Fibroblast of mammary gland (primary cell): ENCODE results near the gene BAAT.

Experiments
- DNase-seq: peaks from one replicate; pipeline ENCODE4 v3.0.0-alpha.2; 2010; ENCODE audit warnings: low read depth
- H3K4me3 ChIP-seq: 2 replicates; pipeline ENCODE4 v1.5.1; 2011; ENCODE audit warnings: low read depth, mild to moderate bottlenecking, low read length, moderate library complexity; ENCODE audit not compliant: control insufficient read depth
- CTCF ChIP-seq: conservative IDR thresholded peaks from 2 replicates; pipeline ENCODE4 v1.5.1; 2011; ENCODE audit warnings: low read depth, low read length, inconsistent platforms; ENCODE audit not compliant: control insufficient read depth, insufficient read depth

Gene BAAT

GRCh38 chr9:101399643-101399970 lies 14.8 kb upstream of the BAAT start:
- peak overlapping the region; percentile 77 for H3K4me3 ChIP-seq
- no peak for TF ChIP-seq CTCF
- DNase-seq, result peak; percentile 8

GRCh38 chr9:101398930-101399642 lies 14.3 kb upstream of the BAAT start:
- peak overlapping the region; percentile 77 for H3K4me3 ChIP-seq
- TF ChIP-seq CTCF, result no peak
- no peak for DNase-seq

- peak; percentile 98 for DNase-seq
- TF ChIP-seq CTCF, result no peak
- peak within 1 kb of the TSS; percentile 81 for H3K4me3 ChIP-seq
Observed at GRCh38 chr9:101398068-101398929, 13.5 kb upstream of the BAAT start, which contains the start of the genes MRPL50 and ZNF189. MRPL50 (minus strand) TSS chr9:101398618; CDS start chr9:101398592, 26 bp downstream. ZNF189 (plus strand) TSS chr9:101398851; CDS start chr9:101399157, 306 bp downstream.

- peak; percentile 22 for DNase-seq
- H3K4me3 ChIP-seq, result peak overlapping the region; percentile 81
- no peak for TF ChIP-seq CTCF
Observed at GRCh38 chr9:101397746-101398067, 12.9 kb upstream of the BAAT start.

GRCh38 chr9:101394687-101395086 lies 9.9 kb upstream of the BAAT start:
- H3K4me3 ChIP-seq, result no peak overlapping the region
- TF ChIP-seq CTCF, result no peak
- DNase-seq, result no peak

- no peak for TF ChIP-seq CTCF
- DNase-seq, result no peak
- H3K4me3 ChIP-seq, result no peak overlapping the region
Observed at GRCh38 chr9:101393135-101393534, 8.3 kb upstream of the BAAT start.
